Measurements from ENCODE around the gene DPAGT1.

GRCh38 chr11:119112314-119113020, 10.8 kb upstream of the DPAGT1 start:
- no peak for TF ChIP-seq POLR2A (IDR thresholded peaks at IDR 0.05; ENCODE audit: borderline replicate concordance, extremely low read depth, insufficient read depth, insufficient read length)
- TF ChIP-seq ATF3 (IDR thresholded peaks at IDR 0.05), result no peak
- no peak for TF ChIP-seq POLR2AphosphoS5 (IDR thresholded peaks at IDR 0.05; ENCODE audit: low read depth, low read length)
- no peak for TF ChIP-seq RAD21 (IDR thresholded peaks at IDR 0.05; ENCODE audit: low read depth)
- no peak for TF ChIP-seq EGR1 (IDR thresholded peaks at IDR 0.05; ENCODE audit: low read depth)
- TF ChIP-seq CTCF (IDR thresholded peaks at IDR 0.05 in 2 of 3, conservative IDR thresholded peaks at IDR 0.05 in 1 of 3; ENCODE audit: borderline replicate concordance in 1 of 3, insufficient read depth in 1 of 3, low read depth in 2 of 3, low read length in 2 of 3), result no peak
